CD1c-positive myeloid dendritic cell (primary cell): Measurements from ENCODE around the gene MRM1.
"Not testable (repeated sequence)": the region's sequence is repeated elsewhere in the genome, so short reads cannot be mapped to it uniquely, and the experiment has no call there.

ENCODE experiments used
- DNase-seq: peaks from one replicate; pipeline ENCODE4 v3.0.0-alpha.2; 2016; ENCODE audit errors: extremely low spot score

Gene MRM1

GRCh38 chr17:36600936-36601302 is 464 bp upstream of the MRM1 start:
- DNase-seq: no peak

GRCh38 chr17:36602030-36602748 is 806 bp downstream of the MRM1 start:
- peak; percentile 5 for DNase-seq

GRCh38 chr17:36602924-36603384 is 1.6 kb downstream of the MRM1 start:
- DNase-seq: peak; percentile 77

- not testable (repeated sequence) for DNase-seq
Observed at GRCh38 chr17:36605028-36605427, 3.6 kb downstream of the MRM1 start.

- no peak for DNase-seq
Observed at GRCh38 chr17:36608280-36608679, 6.9 kb downstream of the MRM1 start.

- peak; percentile 68 for DNase-seq
Observed at GRCh38 chr17:36608794-36609497, 7.6 kb downstream of the MRM1 start.

GRCh38 chr17:36609498-36609862 is 8.1 kb downstream of the MRM1 start:
- DNase-seq: no peak

- DNase-seq: no peak
Observed at GRCh38 chr17:36610474-36610873, 9.1 kb downstream of the MRM1 start.

GRCh38 chr17:36611345-36612072 is 10.1 kb downstream of the MRM1 start:
- no peak for DNase-seq

GRCh38 chr17:36612323-36612722 is 10.9 kb downstream of the MRM1 start:
- DNase-seq: no peak

- no peak for DNase-seq
Observed at GRCh38 chr17:36613155-36613554, 11.8 kb downstream of the MRM1 start.

GRCh38 chr17:36614081-36614480 is 12.7 kb downstream of the MRM1 start:
- DNase-seq: no peak

GRCh38 chr17:36614933-36615332 is 13.6 kb downstream of the MRM1 start:
- DNase-seq: no peak

GRCh38 chr17:36616061-36617029 is 15.0 kb downstream of the MRM1 start:
- DNase-seq: peak; percentile 15

- no peak for DNase-seq
Observed at GRCh38 chr17:36617773-36618172, 16.4 kb downstream of the MRM1 start.

GRCh38 chr17:36623281-36623680 is 21.9 kb downstream of the MRM1 start:
- no peak for DNase-seq

GRCh38 chr17:36625188-36625587 is 23.8 kb downstream of the MRM1 start:
- no peak for DNase-seq

GRCh38 chr17:36627101-36627500 is 25.7 kb downstream of the MRM1 start:
- DNase-seq: no peak

GRCh38 chr17:36628576-36628975 is 27.2 kb downstream of the MRM1 start:
- no peak for DNase-seq

- peak; percentile 86 for DNase-seq
Observed at GRCh38 chr17:36629252-36629847, 28.0 kb downstream of the MRM1 start.

GRCh38 chr17:36629970-36630502 is 28.7 kb downstream of the MRM1 start:
- peak; percentile 2 for DNase-seq
